ENCODE data around the gene PRPH.
"Not testable (repeated sequence)": the region's sequence is repeated elsewhere in the genome, so short reads cannot be mapped to it uniquely, and the experiment has no call there.

PRPH gene

DNA sequence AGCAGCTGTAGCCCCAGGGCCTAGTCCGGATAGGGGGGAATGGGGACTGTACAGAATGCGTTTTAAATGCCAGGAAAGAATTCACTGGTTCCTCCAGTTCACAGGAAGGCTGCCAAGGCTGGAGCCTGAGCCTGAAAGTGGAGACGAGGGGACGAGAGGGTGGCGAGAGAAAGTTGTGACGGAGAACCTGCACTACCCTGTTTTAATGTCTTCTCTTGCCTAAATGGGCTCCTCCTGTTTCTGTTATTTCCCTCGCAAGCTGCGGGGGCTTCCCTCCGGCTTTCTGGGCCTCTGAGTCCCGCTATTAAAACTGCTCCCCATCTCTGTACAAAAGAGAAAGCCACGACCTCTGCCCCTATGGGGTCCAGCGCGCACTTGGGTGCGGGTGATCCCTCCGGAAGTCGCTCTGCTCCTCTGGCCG, 37.5 kb downstream of the PRPH start:
- DNase-seq (ENCODE audit: low read depth), result no peak
- no peak for TF ChIP-seq CTCF (conservative IDR thresholded peaks at IDR 0.05; ENCODE audit: low read depth, low read length)
- no peak overlapping the region for H3K4me3 ChIP-seq (ENCODE audit: low read depth, low read length)

DNA sequence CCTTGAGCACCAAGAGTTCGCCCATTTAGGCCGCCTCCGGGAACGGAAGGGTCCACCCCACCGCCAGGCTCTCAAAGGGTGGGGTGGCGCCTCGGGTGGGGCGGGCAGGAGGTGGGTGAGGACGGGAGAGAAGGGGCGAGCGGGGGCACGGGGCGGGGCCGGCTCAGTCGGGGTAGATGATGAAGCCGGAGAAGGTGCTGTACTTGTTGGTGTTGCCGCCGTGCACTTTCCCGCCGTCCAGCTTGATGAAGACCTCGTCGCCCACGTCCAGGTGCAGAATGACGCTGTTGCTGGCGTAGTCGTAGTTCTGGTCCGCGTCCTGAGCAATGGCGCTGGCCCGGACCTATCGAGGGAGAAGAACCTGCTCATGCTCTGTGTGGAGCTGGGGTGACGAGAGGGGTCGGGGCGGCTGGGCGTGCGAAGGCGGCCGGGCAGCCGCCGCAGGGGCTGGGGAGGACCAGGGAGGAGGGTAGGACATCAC, 38.0 kb downstream of the PRPH start:
- no peak for DNase-seq (ENCODE audit: low read depth)
- TF ChIP-seq CTCF (conservative IDR thresholded peaks at IDR 0.05; ENCODE audit: low read depth, low read length), result no peak
- peak overlapping the region; percentile 9 for H3K4me3 ChIP-seq (ENCODE audit: low read depth, low read length)

- not testable (repeated sequence) for DNase-seq (ENCODE audit: low read depth); H3K4me3 ChIP-seq (ENCODE audit: low read depth, low read length)
Observed at GRCh38 chr12:49333778-49334177, 38.8 kb downstream of the PRPH start.

- H3K4me3 ChIP-seq (ENCODE audit: low read depth, low read length), result no peak overlapping the region
- TF ChIP-seq CTCF (conservative IDR thresholded peaks at IDR 0.05; ENCODE audit: low read depth, low read length), result no peak
- no peak for DNase-seq (ENCODE audit: low read depth)
Observed at GRCh38 chr12:49334226-49334625, 39.3 kb downstream of the PRPH start.

- no peak overlapping the region for H3K4me3 ChIP-seq (ENCODE audit: low read depth, low read length)
- TF ChIP-seq CTCF (conservative IDR thresholded peaks at IDR 0.05; ENCODE audit: low read depth, low read length), result no peak
- no peak for DNase-seq (ENCODE audit: low read depth)
Observed at GRCh38 chr12:49334681-49335080, 39.7 kb downstream of the PRPH start.

- H3K4me3 ChIP-seq (ENCODE audit: low read depth, low read length), result no peak overlapping the region
- no peak for DNase-seq (ENCODE audit: low read depth)
- TF ChIP-seq CTCF (conservative IDR thresholded peaks at IDR 0.05; ENCODE audit: low read depth, low read length), result no peak
Observed at GRCh38 chr12:49335118-49335954, 40.4 kb downstream of the PRPH start.

GRCh38 chr12:49335955-49336644, 41.2 kb downstream of the PRPH start:
- no peak for DNase-seq (ENCODE audit: low read depth)
- no peak for TF ChIP-seq CTCF (conservative IDR thresholded peaks at IDR 0.05; ENCODE audit: low read depth, low read length)
- H3K4me3 ChIP-seq (ENCODE audit: low read depth, low read length), result no peak overlapping the region

Data from choroid plexus epithelial cell (primary cell).